GM12878 (cell line): ENCODE measurements around the gene LRCH4. TPM values are rescaled to one million over a fixed set of nuclear protein-coding genes. Genes with fewer than 3 reads are reported as not detected.
A peak's percentile ranks its signal among the peaks of the same experiment; 100 is the strongest.

Source experiments
- ATAC-seq: fragments of 200-7000 bp; cut with Tn5 transposase; 3 replicates; pipeline ENCODE4 v1.9.1; 2020; ENCODE audit warnings: mild to moderate bottlenecking, moderate library complexity
- BruUV-seq: library from RNA; stranded (reverse); fragments of 400-500 nt; replicated peaks from 2 replicates; lab custom pipeline; 2021; lab: Mats Ljungman, UMichigan
- CTCF ChIA-PET: fragments of 300-600 bp; sonication (Branson Sonifier 250); formaldehyde crosslinking; extraction: SDS; loops from one replicate; lab custom pipeline; 2021; ENCODE audit warnings: inconsistent platforms; lab: Yijun Ruan, JAX
- POLR2A ChIA-PET: fragments of 350-600 bp; formaldehyde crosslinking; extraction: SDS; loops from one replicate; lab custom pipeline; 2021; ENCODE audit warnings: inconsistent platforms; lab: Charles Lee
- RAD21 ChIA-PET: fragments of 300-600 bp; sonication (Branson Sonifier 250); formaldehyde crosslinking; loops from one replicate; lab custom pipeline; 2023; ENCODE audit warnings: antibody characterized with exemption; ENCODE audit not compliant: unreplicated experiment; lab: Charles Lee
- SMC1A ChIA-PET: fragments of 300-600 bp; sonication (Branson Sonifier 250); formaldehyde crosslinking; loops from one replicate; lab custom pipeline; 2023; ENCODE audit not compliant: unreplicated experiment, uncharacterized antibody; lab: Charles Lee
- DNase-seq: peaks from one replicate; pipeline ENCODE4 v3.0.0-alpha.2; 2011; ENCODE audit warnings: low read depth, low spot score
- FAIRE-seq: peaks from 3 replicates; lab custom pipeline; 2011; peaks lifted over from hg19 to GRCh38; lab: Jason Lieb, UNC
- H2AFZ ChIP-seq: 2 replicates; pipeline ENCODE4 v1.6.0; 2011; ENCODE audit warnings: low read depth, low read length, control low read depth; ENCODE audit not compliant: control insufficient read depth
- H3K27ac ChIP-seq: 2 replicates; pipeline ENCODE4 v1.5.1; 2011; ENCODE audit warnings: control low read depth; ENCODE audit not compliant: control insufficient read depth, insufficient read depth
- H3K27me3 ChIP-seq, 2 experiments: replicated peaks in 1 of 2; 2 replicates each; pipeline versions ENCODE4 v1.6.0 to v1.6.1; 2011; ENCODE audit warnings: low read length in 1 of 2; ENCODE audit not compliant: control insufficient read depth in 2 of 2, insufficient read depth in 2 of 2
- H3K36me3 ChIP-seq, 2 experiments: 2 replicates each; pipeline ENCODE4 v1.5.1; 2011; ENCODE audit warnings: low read length in 1 of 2; ENCODE audit not compliant: control insufficient read depth in 2 of 2, insufficient read depth in 2 of 2
- H3K4me1 ChIP-seq: 2 replicates; pipeline ENCODE4 v1.6.1; 2011; ENCODE audit warnings: mild to moderate bottlenecking, low read length, moderate library complexity, mixed read lengths; ENCODE audit not compliant: control insufficient read depth, insufficient read depth
- H3K4me2 ChIP-seq: 2 replicates; pipeline ENCODE4 v1.6.0; 2011; ENCODE audit warnings: control low read depth; ENCODE audit not compliant: control insufficient read depth, insufficient read depth
- H3K4me3 ChIP-seq: fragments of 200-600 bp; sonication (generic); 2 replicates; pipeline ENCODE4 v1.5.1; 2016
- H3K79me2 ChIP-seq: 2 replicates; pipeline ENCODE4 v1.6.0; 2011; ENCODE audit warnings: low read length; ENCODE audit not compliant: control insufficient read depth, insufficient read depth
- H3K9ac ChIP-seq: 2 replicates; pipeline ENCODE4 v1.8.0; 2011; ENCODE audit warnings: low read length, control low read depth, mixed read lengths; ENCODE audit not compliant: control insufficient read depth, insufficient read depth
- H3K9me3 ChIP-seq: replicated peaks from 3 replicates; pipeline ENCODE4 v1.5.1; 2011; ENCODE audit warnings: mild to moderate bottlenecking, low read length; ENCODE audit not compliant: control insufficient read depth, insufficient read depth
- H4K20me1 ChIP-seq: 2 replicates; pipeline ENCODE4 v1.6.0; 2011; ENCODE audit not compliant: control insufficient read depth, insufficient read depth
- ASH2L ChIP-seq: fragments of 300-600, 200-600 bp; sonication (generic); IDR thresholded peaks from 2 replicates; pipeline ENCODE4 v1.6.1; 2017; ENCODE audit warnings: low read depth, mild to moderate bottlenecking, borderline replicate concordance
- CBX3 ChIP-seq: fragments of 200-600 bp; sonication (generic); IDR thresholded peaks from 2 replicates; pipeline ENCODE4 v1.6.1; 2016; ENCODE audit warnings: low read depth, borderline replicate concordance
- CHD2 ChIP-seq: IDR thresholded peaks from 2 replicates; pipeline ENCODE4 v1.6.1; 2011; ENCODE audit warnings: low read depth, low read length, improper control_type of control experiment, borderline replicate concordance
- EZH2 ChIP-seq: IDR thresholded peaks from 2 replicates; pipeline ENCODE4 v1.6.1; 2012; ENCODE audit warnings: low read depth, mild to moderate bottlenecking, control low read depth, inconsistent platforms, low read length, borderline replicate concordance; ENCODE audit not compliant: control insufficient read depth
- MTA2 ChIP-seq: fragments of 450-650 bp; IDR thresholded peaks from 2 replicates; pipeline ENCODE4 v1.6.1; 2016; ENCODE audit warnings: low read depth, mild to moderate bottlenecking, moderate library complexity
- NFYA ChIP-seq: IDR thresholded peaks from 2 replicates; pipeline ENCODE4 v1.6.1; 2011; ENCODE audit warnings: low read depth, mild to moderate bottlenecking, low read length, improper control_type of control experiment, borderline replicate concordance
- NFYB ChIP-seq: IDR thresholded peaks from 2 replicates; pipeline ENCODE4 v1.6.1; 2011; ENCODE audit warnings: low read depth, mild to moderate bottlenecking, low read length, improper control_type of control experiment, moderate library complexity; ENCODE audit not compliant: insufficient read depth
- NR2C1 ChIP-seq: fragments of 450-650 bp; IDR thresholded peaks from 2 replicates; pipeline ENCODE4 v1.6.1; 2017; ENCODE audit warnings: antibody characterized with exemption, mild to moderate bottlenecking, moderate library complexity
- RUNX3 ChIP-seq: IDR thresholded peaks from 2 replicates; pipeline ENCODE4 v1.6.1; 2012; ENCODE audit warnings: low read length, inconsistent platforms
- SIN3A ChIP-seq: IDR thresholded peaks from 2 replicates; pipeline ENCODE4 v1.6.1; 2012; ENCODE audit warnings: low read depth, low read length, improper control_type of control experiment
- SIX5 ChIP-seq: IDR thresholded peaks from 2 replicates; pipeline ENCODE4 v1.6.1; 2011; ENCODE audit warnings: mild to moderate bottlenecking, low read depth, low read length, moderate library complexity; ENCODE audit not compliant: severe bottlenecking
- SKIL ChIP-seq: fragments of 450-650 bp; IDR thresholded peaks from 2 replicates; pipeline ENCODE4 v1.6.1; 2017; ENCODE audit warnings: mild to moderate bottlenecking, low read depth, inconsistent platforms; ENCODE audit not compliant: poor library complexity, severe bottlenecking
- SRF ChIP-seq, 2 experiments: IDR thresholded peaks; 2 replicates each; pipeline ENCODE4 v1.6.1; 2011; ENCODE audit warnings: low read depth in 2 of 2, low read length in 2 of 2, mild to moderate bottlenecking in 1 of 2, moderate library complexity in 1 of 2
- USF2 ChIP-seq: IDR thresholded peaks from 2 replicates; pipeline ENCODE4 v1.6.1; 2011; ENCODE audit warnings: low read depth, low read length, improper control_type of control experiment, borderline replicate concordance
- YY1 ChIP-seq: IDR thresholded peaks from 2 replicates; pipeline ENCODE4 v1.6.1; 2011; ENCODE audit warnings: low read depth, mild to moderate bottlenecking, low read length
- ZBED1 ChIP-seq: IDR thresholded peaks from 2 replicates; pipeline ENCODE4 v1.6.1; 2016; ENCODE audit warnings: borderline replicate concordance
- ZSCAN29 ChIP-seq: fragments of 450-650 bp; IDR thresholded peaks from 2 replicates; pipeline ENCODE4 v1.6.1; 2017; ENCODE audit warnings: mild to moderate bottlenecking, moderate library complexity
- WGBS: methylation state at CpG from one replicate; pipeline ENCODE4 v1.1.6; 2016; ENCODE audit warnings: low lambda C conversion rate; ENCODE audit not compliant: insufficient replicate concordance, insufficient coverage; ENCODE audit errors: missing lambda C conversion rate; 5-methylcytosine and 5-hydroxymethylcytosine counted together
- in situ Hi-C: fragments of 300-500 bp; cut with MboI; formaldehyde crosslinking; loops from 9 replicates; pipeline ENCODE4 v1.14.3; 2018; ENCODE audit warnings: mixed read lengths
- intact Hi-C: fragments of 100-400 bp; cut with micrococcal nuclease; formaldehyde crosslinking; loops from one replicate; pipeline ENCODE4 v1.14.2; 2022; ENCODE audit not compliant: unreplicated experiment
- polyA plus RNA-seq, 11 experiments: library from polyadenylated mRNA; depleted of rRNA in 4 of 11; unstranded in 6 of 11; stranded (reverse) in 5 of 11; fragments of >200 nt; fragmentation: Nextera tagmentation in 4 of 11; fragmentation: Illumina TruSeq in 1 of 11; extraction: Ambion mirVana in 4 of 11; extraction: Trizol in 1 of 11; gene quantifications; 1 replicate in 1 of 11; 2 replicates in 10 of 11; pipeline versions ENCODE4 v1.2.1 to v1.2.3, GENCODE V29; 2011 to 2016; ENCODE audit warnings: inconsistent platforms in 2 of 11, missing spikeins in 2 of 11, low read depth in 1 of 11
- total RNA-seq, 4 experiments: library from RNA; depleted of rRNA in 3 of 4; stranded (reverse); fragments of >200 nt in 3 of 4; fragmentation: Illumina TruSeq in 1 of 4; extraction: Trizol in 1 of 4; gene quantifications; 2 replicates each; pipeline versions ENCODE4 v1.2.1 to v1.2.3, GENCODE V29; 2013 to 2021

The LRCH4 gene
- total and polyA plus RNA-seq, 10 of the 15 experiments (the other 5 are each of a cell fraction or from before 2014, with no cell fraction given): 0.58 to 96.7 (median 28.4) TPM

GRCh38 chr7:100546129-100546925 lies 39.6 kb downstream of the LRCH4 start (continued):
- TF ChIP-seq MTA2 (peak; percentile 49; the same call in 1 of the 2 replicates), ZSCAN29 (no peak), ASH2L (no peak)
- TF ChIP-seq, all 136 proteins: peak for 17

GRCh38 chr7:100545360-100546128 lies 40.4 kb downstream of the LRCH4 start:
- H3K4me1 ChIP-seq: peaks cover 75% of the 10 kb centered on the region
- peaks cover 0 to 12% of the 10 kb centered on the region in 2 experiments; a peak in 3 of 4 replicates for H3K36me3 ChIP-seq
- H3K79me2 ChIP-seq: peaks cover 75% of the 10 kb centered on the region
- H3K27me3 ChIP-seq: no peaks in the 10 kb centered on the region
- RAD21 ChIA-PET: interaction anchor here (1.2 to 11.5 kb wide), 7 partner anchors 15 to 67 kb away, joined by 4 to 90 read pairs (median 12); partner anchors contain the start of genes FBXO24, LRCH4 and TSC22D4
- no peaks in the 10 kb centered on the region for H4K20me1 ChIP-seq
- peak overlapping the region; percentile 99 for H3K27ac ChIP-seq
- H3K9ac ChIP-seq: peak overlapping the region; percentile 52
- CTCF ChIA-PET: interaction anchor here (0.6 to 7.9 kb wide), 9 partner anchors 10 to 147 kb away, joined by 3 to 101 read pairs (median 3); no protein-coding TSS in a partner anchor
- peak overlapping the region; percentile 56 for H3K4me3 ChIP-seq
- no TSS peak for BruUV-seq
- 0% methylated on average over 3 of the region's 3 CpGs for WGBS
- peak overlapping the region; percentile 88 for H3K4me2 ChIP-seq
- POLR2A ChIA-PET: interaction anchor here (0.6 to 7.1 kb wide), 11 partner anchors 10 to 598 kb away, joined by 3 to 47 read pairs (median 4); partner anchors contain the start of genes FBXO24, LRCH4, MOSPD3 and TSC22D4
- SMC1A ChIA-PET: interaction anchor here (0.8 to 10.6 kb wide), 10 partner anchors 10 to 147 kb away, joined by 3 to 127 read pairs (median 5); partner anchors contain the start of gene TSC22D4
- DNase-seq: peak; percentile 83
- ATAC-seq: peak; percentile 76
- intact Hi-C loops: loop anchor here (5.0 to 10.0 kb wide), 2 partner anchors 68 to 181 kb away; partner anchors contain the start of gene TSC22D4
- H3K9me3 ChIP-seq: no peaks in the 10 kb centered on the region
- in situ Hi-C loops: no loop called here
- FAIRE-seq: no peak
- no peak overlapping the region for H2AFZ ChIP-seq
- no peak for TF ChIP-seq NFYB
- TF ChIP-seq CHD2: no peak; the same call in 1 of the 2 replicates
- no peak for TF ChIP-seq USF2
- TF ChIP-seq SIN3A: peak; percentile 83; the same call in 1 of the 2 replicates
- no peak for TF ChIP-seq EZH2
- TF ChIP-seq RUNX3: no peak
- TF ChIP-seq ZBED1: peak; percentile 56; the same call in 1 of the 2 replicates
- no peak for TF ChIP-seq SIX5
- peak; percentile 51 for TF ChIP-seq SKIL
- 0 out of 2 replicates have a peak, but pooled peaks have one; percentile 30 for TF ChIP-seq YY1
- no peak for TF ChIP-seq NR2C1
- peak in 1 of 2 experiments; percentile 43; a peak in 1 of 4 replicates for TF ChIP-seq SRF (IDR thresholded peaks at IDR 0.05; ENCODE audit: low read depth in 2 of 2, low read length in 2 of 2)
- no peak for TF ChIP-seq NFYA
- TF ChIP-seq CBX3: no peak
